ENCODE data around the gene SATL1. TPM values are rescaled to one million over a fixed set of nuclear protein-coding genes. Genes with fewer than 3 reads are reported as not detected.

Gene SATL1
- total RNA-seq, 1 donor from 2014 or later: 0.56 TPM

DNA sequence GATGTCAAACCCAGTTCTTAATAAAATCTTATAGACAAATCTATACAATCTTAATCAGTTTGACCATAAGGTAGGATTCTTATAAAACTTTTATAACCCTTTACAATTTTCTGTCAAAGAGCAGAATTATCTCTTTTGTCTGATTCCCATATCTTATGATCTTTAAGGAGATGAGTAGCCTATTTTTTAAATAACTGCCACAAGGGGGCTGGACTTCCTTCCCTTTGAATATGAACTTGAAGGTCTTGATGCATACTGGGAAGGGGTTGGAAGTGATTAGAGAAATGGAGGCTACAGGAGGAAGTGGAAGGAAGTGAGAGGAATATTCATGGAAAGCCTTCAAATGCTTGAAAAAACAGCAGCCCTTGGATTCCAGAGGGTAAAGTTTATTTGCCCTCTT lies 128.8 kb downstream of the SATL1 start:
- no peak for DNase-seq (ENCODE audit: low spot score in 2 of 2, unreplicated experiment in 2 of 2)
- Mint-ChIP-seq H3K4me1 (no peaks in the 10 kb centered on the region), H3K9me3 (peaks cover 24% of the 10 kb centered on the region), H3K4me3 (no peak overlapping the region), H3K36me3 (no peaks in the 10 kb centered on the region), H3K27me3 (ENCODE audit: low read depth) (no peaks in the 10 kb centered on the region), H3K27ac (no peak overlapping the region)
- TF ChIP-seq, protein P1, sequence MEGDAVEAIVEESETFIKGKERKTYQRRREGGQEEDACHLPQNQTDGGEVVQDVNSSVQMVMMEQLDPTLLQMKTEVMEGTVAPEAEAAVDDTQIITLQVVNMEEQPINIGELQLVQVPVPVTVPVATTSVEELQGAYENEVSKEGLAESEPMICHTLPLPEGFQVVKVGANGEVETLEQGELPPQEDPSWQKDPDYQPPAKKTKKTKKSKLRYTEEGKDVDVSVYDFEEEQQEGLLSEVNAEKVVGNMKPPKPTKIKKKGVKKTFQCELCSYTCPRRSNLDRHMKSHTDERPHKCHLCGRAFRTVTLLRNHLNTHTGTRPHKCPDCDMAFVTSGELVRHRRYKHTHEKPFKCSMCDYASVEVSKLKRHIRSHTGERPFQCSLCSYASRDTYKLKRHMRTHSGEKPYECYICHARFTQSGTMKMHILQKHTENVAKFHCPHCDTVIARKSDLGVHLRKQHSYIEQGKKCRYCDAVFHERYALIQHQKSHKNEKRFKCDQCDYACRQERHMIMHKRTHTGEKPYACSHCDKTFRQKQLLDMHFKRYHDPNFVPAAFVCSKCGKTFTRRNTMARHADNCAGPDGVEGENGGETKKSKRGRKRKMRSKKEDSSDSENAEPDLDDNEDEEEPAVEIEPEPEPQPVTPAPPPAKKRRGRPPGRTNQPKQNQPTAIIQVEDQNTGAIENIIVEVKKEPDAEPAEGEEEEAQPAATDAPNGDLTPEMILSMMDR (IDR thresholded peaks at IDR 0.05; ENCODE audit: unreplicated experiment): no peak

DNA sequence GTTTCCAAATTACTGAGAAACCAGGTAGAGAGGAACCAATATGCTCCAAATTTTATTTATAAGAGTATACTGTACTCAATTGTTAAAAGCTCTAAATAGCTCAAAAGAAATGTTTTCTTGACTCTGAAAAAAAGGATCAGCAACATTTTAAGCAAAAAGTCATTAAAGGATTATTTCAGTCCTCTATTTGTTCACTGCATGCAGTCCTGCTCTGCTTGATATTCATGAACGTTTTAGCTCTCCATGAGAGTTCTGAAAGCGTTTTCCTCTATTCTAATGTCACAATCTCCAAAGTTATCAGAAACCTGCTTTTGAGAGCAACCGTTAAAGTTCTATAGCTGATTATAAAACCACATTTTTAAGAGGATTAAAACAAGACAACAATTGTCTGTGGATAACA lies 129.4 kb downstream of the SATL1 start:
- Mint-ChIP-seq H3K27me3 (ENCODE audit: low read depth) (no peaks in the 10 kb centered on the region), H3K27ac (no peak overlapping the region), H3K9me3 (peaks cover 24% of the 10 kb centered on the region), H3K4me3 (no peak overlapping the region), H3K4me1 (no peaks in the 10 kb centered on the region), H3K36me3 (no peaks in the 10 kb centered on the region)
- DNase-seq (ENCODE audit: low spot score in 2 of 2, unreplicated experiment in 2 of 2): no peak
- TF ChIP-seq, protein P1 (IDR thresholded peaks at IDR 0.05; ENCODE audit: unreplicated experiment): no peak

DNA sequence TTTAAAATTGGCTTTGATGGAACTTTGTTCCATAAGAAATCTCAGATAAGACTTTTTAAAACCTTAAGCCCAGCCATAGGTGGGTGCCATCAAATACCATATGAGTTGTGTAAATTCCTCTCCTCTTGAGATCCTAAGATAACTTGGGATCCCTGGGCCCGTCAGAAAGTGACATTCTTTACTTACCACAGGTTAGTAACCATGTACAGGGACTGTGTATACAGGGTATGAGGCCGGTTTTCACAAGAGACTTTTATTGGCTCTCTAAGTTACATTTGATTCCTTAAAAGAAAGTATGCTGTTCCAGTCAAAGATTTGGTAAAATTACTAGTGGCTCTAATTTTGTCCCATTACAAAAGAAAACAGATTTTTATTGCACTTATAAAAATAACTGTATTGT lies 129.8 kb downstream of the SATL1 start:
- peaks cover 26% of the 10 kb centered on the region for H3K9me3 Mint-ChIP-seq
- no peaks in the 10 kb centered on the region for H3K4me1 Mint-ChIP-seq
- H3K4me3 Mint-ChIP-seq: no peak overlapping the region
- H3K27me3 Mint-ChIP-seq (ENCODE audit: low read depth): no peaks in the 10 kb centered on the region
- H3K27ac Mint-ChIP-seq: no peak overlapping the region
- DNase-seq (ENCODE audit: low spot score in 2 of 2, unreplicated experiment in 2 of 2): no peak
- TF ChIP-seq, protein P1 (IDR thresholded peaks at IDR 0.05; ENCODE audit: unreplicated experiment): no peak
- H3K36me3 Mint-ChIP-seq: no peaks in the 10 kb centered on the region

DNA sequence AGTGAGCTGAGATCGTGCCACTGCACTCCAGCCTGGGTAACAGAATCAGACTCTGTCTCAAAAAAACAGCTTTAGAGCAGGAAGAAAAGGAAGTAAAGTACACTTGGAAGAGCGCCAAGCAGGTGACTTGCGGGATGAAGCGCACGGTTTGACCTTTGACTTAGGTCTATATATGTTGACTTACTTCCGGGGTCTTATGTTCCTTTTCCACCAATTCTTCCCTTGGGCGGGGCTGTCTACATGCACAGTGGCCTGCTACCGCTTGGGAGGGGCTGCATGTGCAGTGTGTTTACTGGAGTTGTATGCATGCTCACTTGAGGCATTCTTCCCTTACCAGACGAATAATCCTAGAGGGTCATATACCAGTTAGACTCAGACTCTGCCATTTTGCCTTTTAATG lies 131.3 kb downstream of the SATL1 start:
- DNase-seq (ENCODE audit: low spot score in 2 of 2, unreplicated experiment in 2 of 2): no peak
- no peaks in the 10 kb centered on the region for H3K36me3 Mint-ChIP-seq
- TF ChIP-seq, protein P1 (IDR thresholded peaks at IDR 0.05; ENCODE audit: unreplicated experiment): no peak
- peaks cover 26% of the 10 kb centered on the region for H3K9me3 Mint-ChIP-seq
- H3K27ac Mint-ChIP-seq: no peak overlapping the region
- H3K27me3 Mint-ChIP-seq (ENCODE audit: low read depth): no peaks in the 10 kb centered on the region
- H3K4me3 Mint-ChIP-seq: no peak overlapping the region
- no peaks in the 10 kb centered on the region for H3K4me1 Mint-ChIP-seq

DNA sequence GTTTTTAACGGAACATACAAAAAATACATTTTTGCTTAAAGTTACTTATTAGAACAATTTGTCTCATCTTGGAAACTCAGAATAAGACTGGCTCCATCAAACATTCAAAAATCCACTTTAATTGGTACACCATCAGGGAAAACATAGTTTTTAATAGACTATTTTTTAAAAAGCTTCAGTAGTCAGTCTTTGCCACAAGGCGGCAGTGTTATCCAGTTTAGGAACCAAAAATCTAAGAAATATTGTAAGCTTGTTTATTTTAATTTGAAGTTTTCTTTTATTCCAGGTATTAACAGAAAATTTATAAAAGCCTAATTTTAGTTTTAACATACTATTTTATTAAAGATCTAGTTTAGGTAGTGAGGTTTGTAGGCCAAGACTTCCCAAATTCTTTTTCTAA lies 132.2 kb downstream of the SATL1 start:
- Mint-ChIP-seq H3K27me3 (ENCODE audit: low read depth) (no peaks in the 10 kb centered on the region), H3K36me3 (no peaks in the 10 kb centered on the region), H3K27ac (no peak overlapping the region), H3K4me1 (no peaks in the 10 kb centered on the region), H3K4me3 (no peak overlapping the region), H3K9me3 (peaks cover 24% of the 10 kb centered on the region)
- no peak for DNase-seq (ENCODE audit: low spot score in 2 of 2, unreplicated experiment in 2 of 2)
- TF ChIP-seq, protein P1 (IDR thresholded peaks at IDR 0.05; ENCODE audit: unreplicated experiment): peak; percentile 81

DNA sequence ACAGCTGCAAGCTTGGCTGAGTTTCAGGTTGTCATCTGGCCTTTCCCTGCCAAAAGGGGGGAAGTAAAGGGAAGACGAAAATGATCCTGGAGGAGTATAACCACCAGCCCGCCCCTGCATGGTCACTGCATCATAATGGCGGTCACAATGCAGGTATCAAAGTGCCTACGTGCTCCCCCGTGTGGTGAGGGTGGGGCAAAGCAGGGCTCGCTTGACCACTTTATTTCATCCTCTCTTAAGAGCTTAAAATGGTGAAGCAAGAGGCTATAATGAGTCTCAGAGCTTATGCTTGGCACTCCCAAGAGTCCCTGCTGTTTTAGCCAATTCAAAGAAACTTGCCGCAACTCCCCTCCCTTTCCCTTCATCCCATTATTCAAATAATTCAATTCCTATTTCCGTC lies 134.3 kb downstream of the SATL1 start:
- Mint-ChIP-seq H3K9me3 (peaks cover 5% of the 10 kb centered on the region), H3K36me3 (no peaks in the 10 kb centered on the region), H3K4me3 (no peak overlapping the region), H3K27me3 (ENCODE audit: low read depth) (no peaks in the 10 kb centered on the region), H3K4me1 (no peaks in the 10 kb centered on the region), H3K27ac (no peak overlapping the region)
- no peak for DNase-seq (ENCODE audit: low spot score in 2 of 2, unreplicated experiment in 2 of 2)
- TF ChIP-seq, protein P1 (IDR thresholded peaks at IDR 0.05; ENCODE audit: unreplicated experiment): peak; percentile 29

Measured in mesothelial cell of epicardium (in vitro differentiated cells).